Measurements from ENCODE around the gene CHSY1.

GRCh38 chr15:101239724-101240136 lies 12.1 kb downstream of the CHSY1 start:
- TF ChIP-seq EZH2phosphoT487 (IDR thresholded peaks at IDR 0.05; ENCODE audit: low read depth) (no peak), CTCF (IDR thresholded peaks at IDR 0.05; ENCODE audit: low read depth, low read length) (no peak)
